ENCODE results near the gene RNU1-4.
"Not testable (repeated sequence)": the region's sequence is repeated elsewhere in the genome, so short reads cannot be mapped to it uniquely, and the experiment has no call there.

- TF ChIP-seq CTCF (IDR thresholded peaks at IDR 0.05 in 8 of 11, conservative IDR thresholded peaks at IDR 0.05 in 3 of 11); POLR2A (IDR thresholded peaks at IDR 0.05): not testable (repeated sequence)
Measured at GRCh38 chr1:16749910-16750888, 9.9 kb downstream of the RNU1-4 start.

Data from spleen (tissue), 7 donors.